ENCODE measurements around the gene IL17RC.
A peak's percentile ranks its signal among the peaks of the same experiment; 100 is the strongest.

DNA sequence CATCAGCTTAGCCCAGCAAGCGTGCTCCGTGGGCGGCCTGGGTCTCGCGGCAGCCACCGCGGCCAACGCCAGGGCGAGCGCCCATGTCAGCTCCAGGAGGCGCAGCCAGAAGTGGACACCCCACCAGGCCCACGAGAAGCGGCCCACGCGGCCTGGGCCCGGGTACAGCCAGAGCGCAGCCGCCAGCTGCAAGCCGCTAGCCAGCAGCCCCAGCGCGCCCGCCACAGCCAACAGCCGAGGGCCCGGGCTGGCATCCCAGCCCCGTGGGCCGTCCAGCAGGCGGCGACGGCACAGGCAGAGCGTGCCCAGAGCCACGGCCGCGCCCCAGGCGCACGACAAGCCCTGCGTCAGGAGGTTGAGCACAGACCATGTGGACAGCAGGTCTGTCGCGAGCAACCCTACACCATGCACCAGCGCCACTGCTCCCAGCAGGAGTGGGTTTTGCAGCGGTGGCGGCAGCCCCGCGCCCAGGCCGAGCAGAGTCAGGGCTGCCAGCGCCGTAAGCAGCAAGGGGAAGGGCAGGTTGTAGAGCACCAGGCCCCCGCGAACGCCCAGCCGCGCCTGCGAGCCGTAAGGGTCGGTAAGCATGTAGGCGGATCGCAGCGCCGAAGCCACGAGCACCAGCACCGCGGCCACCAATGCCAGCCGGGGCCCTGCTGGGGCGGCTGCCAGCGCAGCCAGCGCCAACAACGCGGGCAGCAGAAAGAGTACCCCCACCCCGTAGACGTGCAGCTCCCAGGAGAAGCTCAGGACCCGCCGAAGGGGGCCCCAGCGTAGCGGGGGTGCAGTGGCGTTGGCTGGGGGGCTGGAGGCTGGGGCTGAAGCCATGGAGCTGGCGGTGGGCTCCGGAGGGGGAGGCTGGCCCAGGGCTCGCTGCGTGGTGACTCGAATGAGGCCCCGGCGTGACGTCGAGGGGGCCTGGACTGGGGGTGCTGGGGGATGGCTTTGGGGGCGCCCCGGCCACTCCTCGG lies 30.4 kb downstream of the IL17RC start:
- TF ChIP-seq, protein P1, sequence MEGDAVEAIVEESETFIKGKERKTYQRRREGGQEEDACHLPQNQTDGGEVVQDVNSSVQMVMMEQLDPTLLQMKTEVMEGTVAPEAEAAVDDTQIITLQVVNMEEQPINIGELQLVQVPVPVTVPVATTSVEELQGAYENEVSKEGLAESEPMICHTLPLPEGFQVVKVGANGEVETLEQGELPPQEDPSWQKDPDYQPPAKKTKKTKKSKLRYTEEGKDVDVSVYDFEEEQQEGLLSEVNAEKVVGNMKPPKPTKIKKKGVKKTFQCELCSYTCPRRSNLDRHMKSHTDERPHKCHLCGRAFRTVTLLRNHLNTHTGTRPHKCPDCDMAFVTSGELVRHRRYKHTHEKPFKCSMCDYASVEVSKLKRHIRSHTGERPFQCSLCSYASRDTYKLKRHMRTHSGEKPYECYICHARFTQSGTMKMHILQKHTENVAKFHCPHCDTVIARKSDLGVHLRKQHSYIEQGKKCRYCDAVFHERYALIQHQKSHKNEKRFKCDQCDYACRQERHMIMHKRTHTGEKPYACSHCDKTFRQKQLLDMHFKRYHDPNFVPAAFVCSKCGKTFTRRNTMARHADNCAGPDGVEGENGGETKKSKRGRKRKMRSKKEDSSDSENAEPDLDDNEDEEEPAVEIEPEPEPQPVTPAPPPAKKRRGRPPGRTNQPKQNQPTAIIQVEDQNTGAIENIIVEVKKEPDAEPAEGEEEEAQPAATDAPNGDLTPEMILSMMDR (IDR thresholded peaks at IDR 0.05), result peak; percentile 43 to 65 (median 54)
- no peak for TF ChIP-seq POLR2A (IDR thresholded peaks at IDR 0.05)
